Measurements from ENCODE around the gene ETDC.

ETDC gene

DNA sequence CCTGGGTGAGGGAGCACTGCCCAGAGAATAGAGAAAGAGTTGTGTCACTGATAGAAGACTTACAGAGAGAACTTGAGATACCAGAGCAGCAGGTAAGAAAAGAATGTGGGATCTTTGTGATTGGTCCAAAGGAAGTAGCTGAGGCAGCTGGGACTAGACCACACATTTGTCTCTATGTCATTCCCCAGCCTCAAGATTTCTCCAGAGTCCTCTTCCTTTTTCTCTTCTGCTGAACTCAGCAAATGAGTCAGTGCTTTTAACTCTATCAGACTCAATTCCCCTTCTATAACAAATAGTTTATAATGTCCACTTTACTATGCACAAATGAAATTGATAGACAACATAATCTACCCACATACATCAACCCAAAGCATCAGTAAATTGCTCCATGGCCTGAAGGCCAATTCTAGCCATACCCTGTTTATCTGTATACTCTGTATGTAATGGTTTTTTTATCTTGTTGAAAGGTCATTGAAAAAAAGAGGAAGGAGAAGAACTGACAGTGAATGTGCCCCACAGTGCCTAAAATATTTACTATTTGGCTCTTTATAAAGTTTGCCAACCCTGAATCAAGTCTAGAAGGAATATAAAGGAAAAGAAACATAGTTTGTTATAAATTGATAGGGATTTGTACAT, 38.2 kb downstream of the ETDC start:
- peak; percentile 39 for DNase-seq

DNA sequence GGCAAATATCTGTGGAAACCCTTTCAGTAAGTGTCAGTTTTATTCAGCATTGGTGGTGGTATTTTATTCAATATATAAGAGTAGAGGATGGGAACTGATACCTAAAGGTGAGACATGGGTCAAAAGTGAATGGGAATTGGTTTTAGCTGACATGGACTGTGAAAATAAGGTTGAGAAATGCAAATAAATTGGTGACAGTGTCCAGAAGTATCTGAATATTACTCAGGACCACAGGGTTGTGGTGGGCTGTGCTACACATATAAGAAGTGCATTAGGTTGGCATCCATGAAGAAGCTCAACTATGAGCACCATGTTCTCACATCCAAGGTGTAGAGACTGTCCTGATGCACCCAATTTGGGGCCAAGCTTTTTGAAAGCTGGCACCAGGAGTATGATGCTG, 45.0 kb downstream of the ETDC start:
- DNase-seq: no peak
